Skeletal muscle tissue (tissue), 4 donors: Measurements from ENCODE around the gene POLRMT. TPM values are rescaled to one million over a fixed set of nuclear protein-coding genes. Genes with fewer than 3 reads are reported as not detected.

Source experiments
- H3K27ac ChIP-seq: one replicate; pipeline ENCODE4 v1.7.0; 2013; ENCODE audit warnings: mild to moderate bottlenecking, low read depth, low read length, inconsistent platforms
- H3K27me3 ChIP-seq, 3 donors: one replicate each; pipeline ENCODE4 v1.7.0; 2013; ENCODE audit warnings: low read length in 3 of 3; ENCODE audit not compliant: control insufficient read depth in 3 of 3, insufficient read depth in 3 of 3
- H3K36me3 ChIP-seq, 3 donors: one replicate each; pipeline ENCODE4 v1.7.0; 2013; ENCODE audit warnings: low read length in 3 of 3; ENCODE audit not compliant: control insufficient read depth in 3 of 3, insufficient read depth in 3 of 3
- H3K4me1 ChIP-seq, 3 donors: one replicate each; pipeline ENCODE4 v1.7.0; 2013; ENCODE audit warnings: low read length in 3 of 3, mild to moderate bottlenecking in 3 of 3; ENCODE audit not compliant: control insufficient read depth in 3 of 3, insufficient read depth in 3 of 3
- H3K4me3 ChIP-seq, 3 donors: one replicate each; pipeline ENCODE4 v1.7.0; 2013; ENCODE audit warnings: low read length in 3 of 3
- H3K9ac ChIP-seq, 3 donors: one replicate each; pipeline ENCODE4 v1.7.0; 2013; ENCODE audit warnings: low read length in 3 of 3, mild to moderate bottlenecking in 3 of 3, moderate library complexity in 2 of 3, low read depth in 1 of 3
- H3K9me3 ChIP-seq, 3 donors: one replicate each; pipeline ENCODE4 v1.7.0; 2013; ENCODE audit warnings: low read length in 3 of 3; ENCODE audit not compliant: control insufficient read depth in 3 of 3
- total RNA-seq: library from RNA; depleted of rRNA; stranded (reverse); fragments of >200 nt; gene quantifications from one replicate; pipeline ENCODE4 v1.2.3, GENCODE V29; 2014
- donor health status: Osteomylitis.

POLRMT gene
- total RNA-seq, 1 donor from 2014 or later: 17.7 TPM

DNA sequence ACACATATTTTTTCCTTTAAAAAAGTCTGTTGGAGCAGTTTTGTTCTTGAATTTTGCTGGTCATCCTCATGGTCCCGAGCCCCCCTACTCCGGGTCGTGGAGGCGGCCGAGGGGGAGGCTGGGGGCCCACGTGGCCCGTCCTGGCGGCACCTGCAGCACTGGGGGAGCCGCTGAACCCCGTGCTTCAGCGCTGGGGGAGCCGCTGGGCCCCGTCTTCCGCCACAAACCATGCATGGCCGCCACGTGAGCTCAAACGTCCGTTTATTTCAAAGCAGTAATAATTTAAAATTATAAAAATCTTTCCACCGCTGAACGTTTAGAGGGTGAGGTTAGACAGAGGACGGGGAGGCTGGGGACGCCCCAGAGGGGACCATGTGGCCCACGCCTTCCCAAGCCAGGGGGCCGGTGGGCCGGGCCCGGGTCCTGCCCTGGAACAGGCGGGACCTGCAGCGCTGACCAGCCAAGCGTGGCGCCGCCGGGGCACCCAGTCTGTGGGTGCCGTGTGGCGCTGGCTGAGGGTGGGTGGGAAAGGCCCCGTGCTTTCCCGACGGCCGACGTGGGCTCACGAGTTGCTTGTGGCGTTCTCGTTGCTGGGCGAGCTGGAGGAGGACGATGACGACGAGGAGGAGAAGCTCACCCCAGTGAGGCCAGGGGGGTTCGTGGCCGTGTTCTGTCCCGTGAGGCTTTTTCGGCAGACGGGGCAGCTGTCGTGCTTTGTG lies 14.4 kb upstream of the POLRMT start:
- no peak overlapping the region for H3K4me3 ChIP-seq
- no peak overlapping the region for H3K27ac ChIP-seq
- H3K9ac ChIP-seq: no peak overlapping the region
- no peaks in the 10 kb centered on the region for H3K4me1 ChIP-seq
- H3K36me3 ChIP-seq: peaks cover 21 to 35% (median 22%) of the 10 kb centered on the region in 3 donors
- H3K27me3 ChIP-seq: no peaks in the 10 kb centered on the region
- H3K9me3 ChIP-seq: no peaks in the 10 kb centered on the region

DNA sequence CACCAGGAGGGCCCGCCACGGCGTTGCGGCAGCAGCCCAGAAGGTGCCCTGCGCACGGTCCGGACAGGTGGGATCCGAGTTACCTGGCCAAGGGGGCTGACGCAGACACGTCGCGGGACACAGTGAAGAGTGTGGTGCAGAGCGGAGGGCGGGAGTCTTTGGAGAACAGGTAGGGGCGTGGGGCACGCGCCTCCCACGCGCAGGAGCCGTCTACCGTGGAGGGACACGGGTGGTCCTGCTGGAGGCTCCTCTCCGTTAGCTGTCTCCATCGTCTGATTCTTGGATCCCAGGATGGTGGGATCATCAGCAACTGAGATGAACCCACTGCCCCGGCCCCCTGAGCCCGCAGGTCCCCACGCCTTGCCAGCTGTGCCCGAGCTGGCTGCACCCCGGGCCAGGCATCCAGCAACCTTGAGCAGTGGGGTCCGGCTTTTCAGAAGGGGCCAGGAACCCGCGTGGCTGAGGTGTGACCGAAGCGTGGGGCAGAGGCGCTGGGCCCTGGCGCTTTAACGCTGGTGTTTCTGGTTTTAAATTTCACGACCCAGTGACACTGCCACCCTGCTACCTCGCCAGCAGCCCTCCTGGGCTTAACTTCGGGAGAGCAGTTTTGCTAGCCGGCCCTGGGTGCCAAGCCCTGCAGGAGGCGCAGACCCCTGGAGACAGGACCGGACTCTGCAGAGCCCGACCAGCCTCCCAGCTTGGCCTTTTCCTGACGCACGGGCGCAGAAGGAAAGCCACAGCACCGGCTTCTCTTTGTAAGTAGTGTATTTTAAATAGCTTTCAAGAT lies 13.6 kb upstream of the POLRMT start:
- Histone ChIP-seq H3K4me3 (no peak overlapping the region), H3K36me3 (peaks cover 21 to 35% (median 22%) of the 10 kb centered on the region in 3 donors), H3K4me1 (no peaks in the 10 kb centered on the region), H3K27me3 (no peaks in the 10 kb centered on the region), H3K9ac (no peak overlapping the region), H3K9me3 (no peaks in the 10 kb centered on the region), H3K27ac (no peak overlapping the region)

GRCh38 chr19:645912-646778 lies 12.8 kb upstream of the POLRMT start:
- Histone ChIP-seq H3K4me1 (no peaks in the 10 kb centered on the region), H3K36me3 (peaks cover 16 to 28% (median 17%) of the 10 kb centered on the region in 3 donors), H3K4me3 (no peak overlapping the region), H3K9me3 (no peaks in the 10 kb centered on the region), H3K9ac (no peak overlapping the region), H3K27ac (no peak overlapping the region), H3K27me3 (no peaks in the 10 kb centered on the region)

- H3K4me3 ChIP-seq: no peak overlapping the region
- no peaks in the 10 kb centered on the region for H3K27me3 ChIP-seq
- no peak overlapping the region for H3K27ac ChIP-seq
- no peaks in the 10 kb centered on the region for H3K4me1 ChIP-seq
- no peak overlapping the region for H3K9ac ChIP-seq
- H3K36me3 ChIP-seq: peaks cover 16 to 21% (median 17%) of the 10 kb centered on the region in 3 donors
- no peaks in the 10 kb centered on the region for H3K9me3 ChIP-seq
These were observed 11.5 kb upstream of the POLRMT start for GRCh38 chr19:644789-645188.

GRCh38 chr19:644363-644762 lies 11.0 kb upstream of the POLRMT start:
- H3K27ac ChIP-seq: no peak overlapping the region

GRCh38 chr19:643736-644135 lies 10.4 kb upstream of the POLRMT start:
- H3K27me3 ChIP-seq: no peaks in the 10 kb centered on the region
- no peak overlapping the region for H3K4me3 ChIP-seq
- H3K4me1 ChIP-seq: peaks cover 6 to 7% (median 7%) of the 10 kb centered on the region in 3 donors
- H3K27ac ChIP-seq: no peak overlapping the region
- no peaks in the 10 kb centered on the region for H3K9me3 ChIP-seq
- peaks cover 11 to 16% (median 11%) of the 10 kb centered on the region in 3 donors for H3K36me3 ChIP-seq
- H3K9ac ChIP-seq: no peak overlapping the region

More at GRCh38 chr19:644363-644762, 11.0 kb upstream of the POLRMT start:
- H3K36me3 ChIP-seq: peaks cover 14 to 19% (median 14%) of the 10 kb centered on the region in 3 donors
- no peak overlapping the region for H3K9ac ChIP-seq
- H3K4me3 ChIP-seq: no peak overlapping the region
- no peaks in the 10 kb centered on the region for H3K9me3 ChIP-seq
- H3K4me1 ChIP-seq: peaks cover 0 to 1% (median under 1%) of the 10 kb centered on the region in 3 donors
- no peaks in the 10 kb centered on the region for H3K27me3 ChIP-seq

DNA sequence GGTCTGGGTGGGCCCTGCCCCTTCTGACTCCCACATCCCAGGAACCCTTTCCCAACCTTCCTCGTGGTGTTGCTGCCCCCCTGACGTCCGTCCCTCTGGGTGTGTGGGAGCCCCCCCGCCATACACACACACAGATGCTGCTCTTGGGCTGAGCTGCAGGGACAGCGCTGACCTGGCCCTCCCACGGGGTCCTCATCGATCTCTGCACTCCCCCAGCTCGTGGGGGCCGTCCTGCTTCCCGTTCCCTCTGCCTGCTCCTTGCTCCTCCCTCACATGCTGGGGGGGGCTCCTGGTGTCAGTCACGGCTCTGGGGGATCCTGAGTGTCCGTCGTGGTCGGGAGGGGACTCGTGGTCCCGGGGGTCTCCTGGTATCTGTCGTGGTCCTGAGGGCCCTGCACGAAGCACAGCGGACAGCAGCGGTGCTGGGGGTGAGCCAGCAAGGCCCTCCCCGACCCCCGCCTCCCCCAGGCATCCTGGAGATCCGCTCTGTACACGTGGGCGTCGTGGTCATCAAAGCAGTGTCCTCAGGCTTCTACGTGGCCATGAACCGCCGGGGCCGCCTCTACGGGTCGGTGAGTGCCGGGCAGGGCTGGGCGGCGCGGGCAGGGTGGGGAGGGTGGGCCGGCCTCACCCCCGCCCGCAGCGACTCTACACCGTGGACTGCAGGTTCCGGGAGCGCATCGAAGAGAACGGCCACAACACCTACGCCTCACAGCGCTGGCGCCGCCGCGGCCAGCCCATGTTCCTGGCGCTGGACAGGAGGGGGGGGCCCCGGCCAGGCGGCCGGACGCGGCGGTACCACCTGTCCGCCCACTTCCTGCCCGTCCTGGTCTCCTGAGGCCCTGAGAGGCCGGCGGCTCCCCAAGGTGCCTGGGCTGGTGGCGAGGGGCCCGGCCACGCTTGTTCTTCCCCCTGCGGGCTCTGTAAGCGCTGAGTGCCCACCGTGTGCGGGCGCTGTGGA lies 9.7 kb upstream of the POLRMT start:
- no peak overlapping the region for H3K27ac ChIP-seq
- no peak overlapping the region for H3K4me3 ChIP-seq
- H3K4me1 ChIP-seq: peaks cover 7 to 11% (median 8%) of the 10 kb centered on the region in 3 donors
- H3K9me3 ChIP-seq: no peaks in the 10 kb centered on the region
- H3K36me3 ChIP-seq: peaks cover 11 to 12% (median 11%) of the 10 kb centered on the region in 3 donors
- H3K27me3 ChIP-seq: no peaks in the 10 kb centered on the region
- H3K9ac ChIP-seq: no peak overlapping the region

DNA sequence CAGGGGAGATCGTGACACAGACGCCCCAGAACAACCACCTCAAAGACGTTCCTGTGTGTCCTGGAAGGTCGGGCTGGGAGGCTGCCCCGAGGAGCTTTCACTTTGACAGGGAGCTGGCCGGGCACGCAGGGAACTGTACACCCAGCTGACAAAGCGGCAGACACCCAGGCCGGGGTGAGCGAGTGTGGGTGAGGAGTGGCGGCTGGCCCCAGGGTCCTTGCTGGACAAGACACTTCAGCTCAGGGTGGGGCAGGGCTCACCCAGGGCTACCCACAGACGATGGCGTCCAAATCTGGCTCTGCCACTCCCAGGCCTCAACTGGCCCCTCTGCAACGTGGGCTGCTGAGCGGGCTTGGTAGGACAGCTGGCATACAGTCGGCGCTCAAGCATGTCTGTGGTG lies 8.4 kb upstream of the POLRMT start:
- H3K27me3 ChIP-seq: no peaks in the 10 kb centered on the region
- no peak overlapping the region for H3K9ac ChIP-seq
- no peak overlapping the region for H3K4me3 ChIP-seq
- no peak overlapping the region for H3K27ac ChIP-seq
- H3K4me1 ChIP-seq: peaks cover 7 to 11% (median 8%) of the 10 kb centered on the region in 3 donors
- H3K36me3 ChIP-seq: peaks cover 3 to 5% (median 4%) of the 10 kb centered on the region in 3 donors
- H3K9me3 ChIP-seq: no peaks in the 10 kb centered on the region
